ENCODE measurements around the gene BPIFA3. TPM values are rescaled to one million over a fixed set of nuclear protein-coding genes. Genes with fewer than 3 reads are reported as not detected.

BPIFA3 gene
- total RNA-seq, 2 donors from 2014 or later, result 7.7 TPM; not detected in 1

DNA sequence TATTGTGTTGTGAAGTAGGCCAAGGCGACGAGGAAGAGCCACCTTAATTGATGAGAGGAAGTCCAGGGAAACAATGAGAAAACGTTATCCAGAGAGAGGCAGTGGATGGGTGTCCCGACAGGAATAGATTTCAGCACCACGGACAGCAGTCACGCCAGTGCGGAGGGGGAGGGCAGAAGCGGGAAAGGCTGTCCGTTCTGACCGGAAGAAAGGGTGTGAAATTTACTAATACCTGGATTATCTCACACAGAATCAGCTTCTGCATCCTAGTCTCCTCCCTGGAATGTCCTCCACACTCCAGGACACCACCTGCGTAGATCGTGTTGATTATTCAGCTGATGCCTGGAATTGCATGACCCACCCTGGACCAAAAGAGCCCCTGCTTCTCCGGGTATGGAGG is 7.4 kb upstream of the BPIFA3 start:
- H3K4me1 ChIP-seq (replicated peaks), result no peaks in the 10 kb centered on the region
- no peaks in the 10 kb centered on the region for H3K36me3 ChIP-seq
- DNase-seq (ENCODE audit: low spot score), result peak; percentile 43
- no peak overlapping the region for H3K27ac ChIP-seq
- no peaks in the 10 kb centered on the region for H3K9me3 ChIP-seq
- 4% methylated on average over 13 of the region's 13 CpGs for WGBS
- no peaks in the 10 kb centered on the region for H3K27me3 ChIP-seq (replicated peaks; ENCODE audit: insufficient read depth)
- H3K4me3 ChIP-seq, result no peak overlapping the region
- peak; percentile 35 for TF ChIP-seq POLR2AphosphoS5 (IDR thresholded peaks at IDR 0.05)
- TF ChIP-seq, protein P1, sequence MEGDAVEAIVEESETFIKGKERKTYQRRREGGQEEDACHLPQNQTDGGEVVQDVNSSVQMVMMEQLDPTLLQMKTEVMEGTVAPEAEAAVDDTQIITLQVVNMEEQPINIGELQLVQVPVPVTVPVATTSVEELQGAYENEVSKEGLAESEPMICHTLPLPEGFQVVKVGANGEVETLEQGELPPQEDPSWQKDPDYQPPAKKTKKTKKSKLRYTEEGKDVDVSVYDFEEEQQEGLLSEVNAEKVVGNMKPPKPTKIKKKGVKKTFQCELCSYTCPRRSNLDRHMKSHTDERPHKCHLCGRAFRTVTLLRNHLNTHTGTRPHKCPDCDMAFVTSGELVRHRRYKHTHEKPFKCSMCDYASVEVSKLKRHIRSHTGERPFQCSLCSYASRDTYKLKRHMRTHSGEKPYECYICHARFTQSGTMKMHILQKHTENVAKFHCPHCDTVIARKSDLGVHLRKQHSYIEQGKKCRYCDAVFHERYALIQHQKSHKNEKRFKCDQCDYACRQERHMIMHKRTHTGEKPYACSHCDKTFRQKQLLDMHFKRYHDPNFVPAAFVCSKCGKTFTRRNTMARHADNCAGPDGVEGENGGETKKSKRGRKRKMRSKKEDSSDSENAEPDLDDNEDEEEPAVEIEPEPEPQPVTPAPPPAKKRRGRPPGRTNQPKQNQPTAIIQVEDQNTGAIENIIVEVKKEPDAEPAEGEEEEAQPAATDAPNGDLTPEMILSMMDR (IDR thresholded peaks at IDR 0.05), result no peak
- intact Hi-C loops (cut with DNase I), result no loop called here

DNA sequence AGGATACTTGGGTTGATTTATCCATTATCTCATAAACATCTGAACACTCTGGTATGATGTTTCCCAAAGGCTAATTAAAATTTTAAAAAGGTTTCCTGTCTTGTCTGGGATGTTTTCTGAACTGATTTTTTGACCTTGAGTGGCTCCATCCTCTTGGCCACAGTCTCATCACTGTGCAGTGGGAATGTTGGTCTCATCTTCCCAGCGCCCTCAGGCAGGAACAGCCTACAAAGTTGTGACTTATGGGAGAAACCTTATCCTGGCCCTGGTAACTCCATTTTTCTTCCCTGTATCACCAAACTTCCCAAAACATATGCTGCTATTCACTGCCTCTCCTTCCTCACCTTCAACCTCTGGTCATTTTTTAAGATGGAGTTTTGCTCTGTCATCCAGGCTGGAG is 6.8 kb upstream of the BPIFA3 start:
- TF ChIP-seq, protein P1 (IDR thresholded peaks at IDR 0.05), result no peak
- TF ChIP-seq POLR2A (IDR thresholded peaks at IDR 0.05) (no peak), POLR2AphosphoS5 (IDR thresholded peaks at IDR 0.05) (no peak)
- Histone ChIP-seq H3K9me3 (no peaks in the 10 kb centered on the region), H3K4me3 (no peak overlapping the region), H3K4me1 (replicated peaks) (no peaks in the 10 kb centered on the region), H3K36me3 (no peaks in the 10 kb centered on the region), H3K27me3 (replicated peaks; ENCODE audit: insufficient read depth) (no peaks in the 10 kb centered on the region), H3K27ac (no peak overlapping the region)
- intact Hi-C loops (cut with DNase I), result no loop called here
- 62% methylated on average over 1 of the region's 1 CpG for whole genome bisulfite sequencing
- DNase-seq (ENCODE audit: low spot score), result no peak

DNA sequence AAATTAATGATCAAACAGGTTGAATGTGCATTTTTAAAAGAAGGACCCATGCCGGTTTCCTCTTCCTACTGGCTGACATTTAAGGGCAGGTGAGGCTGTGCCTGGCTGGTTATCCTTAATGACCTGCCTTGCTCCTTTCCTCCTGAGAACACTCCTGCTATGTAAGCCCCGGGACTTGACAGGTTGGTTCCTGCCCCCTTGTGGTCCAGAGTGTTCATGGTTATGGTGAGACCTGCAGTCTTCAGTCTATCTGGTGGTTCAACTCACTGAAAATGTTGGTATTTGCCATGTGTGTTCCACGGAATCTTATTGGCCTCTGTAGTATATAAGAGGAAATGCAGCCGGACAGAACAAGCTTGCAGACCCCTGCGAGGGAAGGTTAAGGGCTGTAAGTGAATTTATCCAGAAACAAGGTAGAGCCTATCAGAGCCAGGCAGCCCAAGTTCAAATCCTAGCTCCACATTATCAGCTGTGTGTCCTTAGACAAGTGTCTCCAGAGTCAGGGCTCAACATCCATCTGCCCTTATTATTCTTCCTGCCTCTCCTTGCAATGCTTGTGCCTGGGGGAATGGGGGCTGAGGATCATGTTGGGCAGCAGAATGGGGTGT is 5.2 kb upstream of the BPIFA3 start:
- Histone ChIP-seq H3K27me3 (replicated peaks; ENCODE audit: insufficient read depth) (no peaks in the 10 kb centered on the region), H3K4me1 (replicated peaks) (no peaks in the 10 kb centered on the region), H3K27ac (no peak overlapping the region), H3K4me3 (no peak overlapping the region), H3K36me3 (no peaks in the 10 kb centered on the region), H3K9me3 (no peaks in the 10 kb centered on the region)
- DNase-seq (ENCODE audit: low spot score), result peak; percentile 55
- TF ChIP-seq, protein P1 (IDR thresholded peaks at IDR 0.05), result peak in 3 of 4 experiments; percentile 34 to 48 (median 37)
- TF ChIP-seq POLR2A (IDR thresholded peaks at IDR 0.05), result no peak
- no peak for TF ChIP-seq POLR2AphosphoS5 (IDR thresholded peaks at IDR 0.05)
- intact Hi-C loops (cut with DNase I), result no loop called here
- WGBS, result 21% methylated on average over 5 of the region's 5 CpGs

DNA sequence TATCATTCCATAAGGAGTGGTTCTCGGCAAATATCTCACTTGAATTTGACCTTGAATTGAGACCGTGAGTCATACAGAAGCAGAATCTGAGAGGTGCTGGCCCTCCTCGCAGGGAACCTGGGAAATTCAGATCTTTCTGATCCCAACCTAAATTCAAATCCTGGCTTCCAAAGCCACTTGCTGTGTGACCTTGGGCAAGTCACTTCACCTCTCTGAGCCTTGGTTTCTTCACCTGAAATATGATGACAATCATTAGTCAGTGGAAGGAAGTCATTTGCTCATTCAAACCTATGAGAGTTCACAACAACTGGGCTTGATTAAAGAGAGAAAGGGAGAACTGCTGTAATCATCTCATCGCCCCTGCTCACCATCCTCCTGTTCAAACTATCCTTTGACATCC is 7.2 kb downstream of the BPIFA3 start:
- no peaks in the 10 kb centered on the region for H3K27me3 ChIP-seq (replicated peaks; ENCODE audit: insufficient read depth)

DNA sequence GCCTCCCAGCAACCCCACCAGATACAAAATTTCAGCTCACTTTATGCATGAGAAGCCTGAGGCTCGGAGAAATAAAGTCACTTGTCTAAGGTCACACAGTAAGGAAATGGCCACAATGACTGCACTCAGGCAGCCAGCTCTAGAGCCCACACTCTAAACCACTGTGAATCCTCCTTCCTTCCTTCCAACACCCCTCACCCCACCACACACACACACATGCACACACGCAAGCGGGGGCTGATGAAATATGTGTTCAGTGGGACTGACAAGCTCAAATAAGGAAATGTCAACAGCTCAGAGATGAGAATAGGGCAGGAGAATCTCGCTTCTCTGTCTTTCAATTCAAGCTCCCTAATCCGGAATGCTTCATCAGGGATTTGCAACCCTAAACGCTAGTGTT is 12.7 kb downstream of the BPIFA3 start:
- Histone ChIP-seq H3K27me3 (replicated peaks; ENCODE audit: insufficient read depth) (no peaks in the 10 kb centered on the region), H3K9me3 (no peaks in the 10 kb centered on the region), H3K36me3 (no peaks in the 10 kb centered on the region), H3K4me3 (no peak overlapping the region), H3K4me1 (replicated peaks) (no peaks in the 10 kb centered on the region), H3K27ac (no peak overlapping the region)
- WGBS, result 50% methylated on average over 6 of the region's 6 CpGs
- intact Hi-C loops (cut with DNase I), result no loop called here
- TF ChIP-seq POLR2A (IDR thresholded peaks at IDR 0.05) (no peak), POLR2AphosphoS5 (IDR thresholded peaks at IDR 0.05) (no peak)
- TF ChIP-seq, protein P1 (IDR thresholded peaks at IDR 0.05), result no peak
- no peak for DNase-seq (ENCODE audit: low spot score)

More for the DNA sequence above, 7.2 kb downstream of the BPIFA3 start:
- 86% methylated on average over 4 of the region's 4 CpGs for WGBS
- DNase-seq (ENCODE audit: low spot score), result no peak
- intact Hi-C loops (cut with DNase I), result no loop called here
- no peaks in the 10 kb centered on the region for H3K9me3 ChIP-seq
- no peak for TF ChIP-seq POLR2AphosphoS5 (IDR thresholded peaks at IDR 0.05)
- TF ChIP-seq, protein P1 (IDR thresholded peaks at IDR 0.05), result no peak
- no peak for TF ChIP-seq POLR2A (IDR thresholded peaks at IDR 0.05)
- no peak overlapping the region for H3K4me3 ChIP-seq
- H3K27ac ChIP-seq, result no peak overlapping the region
- no peaks in the 10 kb centered on the region for H3K36me3 ChIP-seq
- H3K4me1 ChIP-seq (replicated peaks), result no peaks in the 10 kb centered on the region

Measured in prostate gland (tissue), 2 donors.